ENCODE data around the gene GOLGA1. TPM values are rescaled to one million over a fixed set of nuclear protein-coding genes. Genes with fewer than 3 reads are reported as not detected.
A peak's percentile ranks its signal among the peaks of the same experiment; 100 is the strongest.
"Not testable (repeated sequence)": the region's sequence is repeated elsewhere in the genome, so short reads cannot be mapped to it uniquely, and the experiment has no call there.

GOLGA1 gene
- polyA plus RNA-seq, 1 donor: 10.9 TPM

GRCh38 chr9:124941679-124942561, 1.0 kb upstream of the GOLGA1 start:
- peak; percentile 11 for DNase-seq (ENCODE audit: low read depth)

- no peak for DNase-seq (ENCODE audit: low read depth)
Observed at GRCh38 chr9:124940521-124940893, 376 bp downstream of the GOLGA1 start.

- no peak for DNase-seq (ENCODE audit: low read depth)
Observed at GRCh38 chr9:124939944-124940343, 939 bp downstream of the GOLGA1 start.

GRCh38 chr9:124934290-124934689, 6.6 kb downstream of the GOLGA1 start:
- DNase-seq (ENCODE audit: low read depth): no peak

GRCh38 chr9:124932333-124932732, 8.6 kb downstream of the GOLGA1 start:
- DNase-seq (ENCODE audit: low read depth): no peak

- DNase-seq (ENCODE audit: low read depth): no peak
Observed at GRCh38 chr9:124929464-124929863, 11.4 kb downstream of the GOLGA1 start.

GRCh38 chr9:124928116-124928515, 12.8 kb downstream of the GOLGA1 start:
- no peak for DNase-seq (ENCODE audit: low read depth)

GRCh38 chr9:124920394-124920793, 20.5 kb downstream of the GOLGA1 start:
- DNase-seq (ENCODE audit: low read depth): not testable (repeated sequence)

- no peak for DNase-seq (ENCODE audit: low read depth)
Observed at GRCh38 chr9:124914753-124915405, 26.0 kb downstream of the GOLGA1 start.

- no peak for DNase-seq (ENCODE audit: low read depth)
Observed at GRCh38 chr9:124913378-124913777, 27.5 kb downstream of the GOLGA1 start.

GRCh38 chr9:124911766-124912165, 29.1 kb downstream of the GOLGA1 start:
- DNase-seq (ENCODE audit: low read depth): no peak

GRCh38 chr9:124908098-124908497, 32.8 kb downstream of the GOLGA1 start:
- DNase-seq (ENCODE audit: low read depth): no peak

GRCh38 chr9:124906966-124907365, 33.9 kb downstream of the GOLGA1 start:
- no peak for DNase-seq (ENCODE audit: low read depth)

GRCh38 chr9:124899845-124900244, 41.0 kb downstream of the GOLGA1 start:
- no peak for DNase-seq (ENCODE audit: low read depth)

GRCh38 chr9:124897570-124898460, 43.1 kb downstream of the GOLGA1 start:
- DNase-seq (ENCODE audit: low read depth): no peak

GRCh38 chr9:124894741-124895170, 46.1 kb downstream of the GOLGA1 start:
- no peak for DNase-seq (ENCODE audit: low read depth)

GRCh38 chr9:124894035-124894740, 46.7 kb downstream of the GOLGA1 start:
- no peak for DNase-seq (ENCODE audit: low read depth)

GRCh38 chr9:124890179-124890578, 50.7 kb downstream of the GOLGA1 start:
- DNase-seq (ENCODE audit: low read depth): no peak

- no peak for DNase-seq (ENCODE audit: low read depth)
Observed at GRCh38 chr9:124889006-124889405, 51.9 kb downstream of the GOLGA1 start.

- DNase-seq (ENCODE audit: low read depth): no peak
Observed at GRCh38 chr9:124887832-124888231, 53.1 kb downstream of the GOLGA1 start.

GRCh38 chr9:124886866-124887492, 53.9 kb downstream of the GOLGA1 start:
- no peak for DNase-seq (ENCODE audit: low read depth)

All from forelimb muscle (tissue), 1 donor.